GM21786 (cell line): Measurements from ENCODE around the gene PINK1.

Experiments
- ATAC-seq: cut with Tn5 transposase; IDR thresholded peaks from one replicate; pipeline ENCODE4 v1.9.1; 2021; ENCODE audit not compliant: unreplicated experiment

PINK1 gene

DNA sequence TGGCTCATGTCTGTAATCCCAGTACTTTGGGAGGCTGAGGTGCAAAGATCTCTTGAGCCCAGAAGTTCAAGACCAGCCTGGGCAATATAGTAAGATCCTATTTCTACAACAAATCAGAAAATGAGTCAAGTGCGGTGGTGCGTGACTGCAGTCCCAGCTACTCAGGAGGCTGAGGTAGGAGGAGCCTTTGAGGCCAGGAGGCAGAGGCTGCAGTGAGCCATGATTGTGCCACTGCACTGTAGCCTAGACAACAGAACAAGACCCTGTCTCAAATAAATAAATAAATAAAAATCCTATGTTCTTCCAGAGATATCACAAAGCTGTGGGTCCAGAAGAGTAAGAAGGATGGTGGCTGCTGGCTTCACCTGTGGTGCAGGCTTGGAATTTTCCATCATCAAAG, 22.3 kb upstream of the PINK1 start:
- no peak for ATAC-seq

- ATAC-seq: no peak
Measured at GRCh38 chr1:20611652-20612051, 21.6 kb upstream of the PINK1 start.

GRCh38 chr1:20612221-20612746, 21.0 kb upstream of the PINK1 start:
- ATAC-seq: no peak

DNA sequence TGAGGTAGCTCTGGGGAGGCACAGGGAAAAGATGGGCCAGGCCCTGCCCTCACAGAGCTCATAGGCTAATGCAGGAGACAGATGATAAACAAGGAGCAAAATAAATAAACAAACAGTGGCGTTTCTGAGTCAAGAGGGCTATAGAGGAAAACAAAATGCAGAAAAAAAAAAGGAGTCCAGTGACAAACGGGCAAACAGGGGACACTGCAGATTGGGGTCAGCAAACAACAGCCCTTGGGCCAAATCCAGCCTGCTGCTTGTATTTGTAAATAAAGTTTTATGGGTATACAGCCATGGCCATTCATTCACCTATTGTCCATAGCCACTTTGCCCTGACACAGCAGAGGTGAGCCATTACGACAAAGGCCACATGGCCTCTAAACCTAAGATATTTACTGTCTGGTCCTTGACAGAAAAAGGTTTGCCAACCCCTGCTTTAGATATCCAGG, 19.1 kb upstream of the PINK1 start:
- no peak for ATAC-seq

GRCh38 chr1:20615946-20616846, 17.1 kb upstream of the PINK1 start:
- no peak for ATAC-seq

- ATAC-seq: no peak
Measured at GRCh38 chr1:20616847-20617487, 16.3 kb upstream of the PINK1 start.

GRCh38 chr1:20618550-20618949, 14.7 kb upstream of the PINK1 start:
- no peak for ATAC-seq

GRCh38 chr1:20619999-20620398, 13.3 kb upstream of the PINK1 start:
- no peak for ATAC-seq

DNA sequence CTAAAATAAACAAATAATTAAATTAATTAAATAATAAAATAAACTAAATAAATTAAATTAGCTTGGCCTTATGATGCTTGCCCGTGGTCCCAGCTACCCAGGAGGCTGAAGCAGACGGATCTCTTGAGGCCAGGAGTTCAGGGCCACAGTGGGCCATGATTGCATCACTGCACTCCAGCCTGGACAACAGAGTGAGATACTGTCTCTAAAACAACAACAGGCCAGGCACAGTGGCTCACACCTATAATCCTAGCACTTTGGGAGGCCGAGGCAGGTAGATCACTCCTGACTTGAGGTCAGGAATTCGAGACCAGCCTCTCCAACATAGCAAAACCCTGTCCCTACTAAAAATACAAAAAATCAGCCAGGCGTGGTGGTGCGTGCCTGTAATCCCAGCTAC, 12.2 kb upstream of the PINK1 start:
- ATAC-seq: no peak

DNA sequence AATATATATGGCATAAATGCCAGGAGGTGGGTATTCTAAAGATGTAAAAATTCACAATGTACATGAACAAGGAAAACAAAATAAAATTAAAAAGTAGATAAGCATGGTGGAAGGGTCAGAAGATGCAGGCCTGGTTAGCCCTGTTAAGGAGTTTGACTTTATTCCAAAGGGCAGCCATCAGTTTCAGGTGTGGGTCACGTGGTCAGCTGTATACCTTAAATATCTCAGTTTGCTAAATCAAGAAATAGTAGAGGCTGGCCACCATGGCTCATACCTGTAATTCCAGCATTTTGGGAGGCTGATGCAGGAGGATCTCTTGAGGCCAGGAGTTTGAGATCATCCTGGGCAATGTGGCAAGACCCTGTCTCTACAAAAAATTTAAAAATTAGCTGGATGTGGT, 8.5 kb upstream of the PINK1 start:
- no peak for ATAC-seq

GRCh38 chr1:20625176-20626097, 7.8 kb upstream of the PINK1 start:
- no peak for ATAC-seq

- no peak for ATAC-seq
Measured at GRCh38 chr1:20626098-20626427, 7.2 kb upstream of the PINK1 start.

GRCh38 chr1:20626524-20626923, 6.7 kb upstream of the PINK1 start:
- no peak for ATAC-seq

GRCh38 chr1:20630729-20631128, 2.5 kb upstream of the PINK1 start:
- ATAC-seq: no peak

DNA sequence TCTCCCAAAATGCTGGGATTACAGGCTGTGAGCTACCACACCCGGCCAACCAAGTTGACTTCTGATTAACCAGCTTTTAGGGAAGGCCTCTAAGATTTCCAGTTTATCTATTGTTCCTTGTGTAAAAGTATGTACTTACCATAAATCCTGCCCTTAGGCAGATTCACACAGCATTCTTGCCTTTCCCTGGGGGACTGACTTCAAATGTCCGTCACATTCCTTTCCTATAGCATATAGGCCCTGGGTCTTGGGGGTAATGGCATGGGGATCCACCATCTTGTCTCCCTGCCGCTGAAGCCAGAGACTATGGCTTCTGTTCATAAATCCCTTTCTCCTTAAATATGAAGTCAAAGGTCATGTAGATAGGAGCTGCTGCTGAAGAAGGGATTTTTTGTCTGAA, 872 bp upstream of the PINK1 start:
- no peak for ATAC-seq

DNA sequence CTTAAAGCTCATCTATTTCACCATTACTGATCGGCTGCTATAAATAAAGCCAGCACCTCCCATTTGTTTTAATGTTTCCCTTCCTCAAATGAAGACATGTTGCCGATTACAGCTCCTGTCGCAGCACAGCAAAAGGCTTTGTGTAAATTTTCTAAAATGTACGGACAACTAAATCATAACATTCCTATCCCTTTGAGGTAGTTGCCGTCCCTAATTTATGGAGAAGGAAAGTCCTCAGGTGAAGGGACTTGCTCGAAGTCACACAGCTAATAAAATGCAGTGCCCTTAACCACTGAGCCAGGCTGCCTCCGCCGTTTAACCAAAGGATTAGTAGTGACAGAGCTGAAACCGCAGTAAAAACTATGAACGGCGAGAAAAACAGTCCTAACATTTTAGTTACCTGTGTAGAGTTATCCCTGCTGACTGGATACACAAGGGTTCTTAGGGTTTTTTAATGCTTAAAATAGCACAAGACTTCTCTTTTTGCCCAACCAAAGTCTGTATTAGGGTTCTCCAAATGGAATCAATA, 871 bp downstream of the PINK1 start:
- ATAC-seq: no peak

GRCh38 chr1:20634594-20635084, 1.4 kb downstream of the PINK1 start:
- no peak for ATAC-seq

GRCh38 chr1:20636785-20637347, 3.6 kb downstream of the PINK1 start:
- no peak for ATAC-seq

- no peak for ATAC-seq
Measured at GRCh38 chr1:20640183-20640597, 6.9 kb downstream of the PINK1 start.

DNA sequence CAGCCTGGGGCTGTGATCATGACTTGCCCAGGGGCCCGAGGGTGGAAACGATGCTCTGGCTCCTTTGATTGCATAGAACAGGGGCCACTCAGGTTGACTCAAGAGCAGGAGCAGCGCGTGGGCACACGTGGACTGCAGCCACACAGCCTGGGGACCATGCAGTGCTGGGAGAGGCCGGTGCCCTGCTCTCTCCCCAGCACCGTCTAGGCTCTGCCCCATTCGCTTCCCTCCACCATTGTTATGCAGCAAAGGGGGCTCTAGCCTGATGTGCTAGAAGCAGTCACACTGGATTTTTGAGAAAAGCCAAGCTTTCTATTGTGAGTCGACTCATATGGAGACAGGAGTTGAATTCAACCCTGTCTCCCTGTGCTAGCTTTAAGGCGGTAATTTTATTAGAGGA, 8.7 kb downstream of the PINK1 start:
- ATAC-seq: no peak
